ENCODE results near the gene GPR18. TPM values are rescaled to one million over a fixed set of nuclear protein-coding genes. Genes with fewer than 3 reads are reported as not detected.

GPR18 gene
- total and polyA plus RNA-seq, 2 of the 4 experiments (the other 2 are of a cell fraction) = not detected

GRCh38 chr13:99211421-99212035 is 46.7 kb downstream of the GPR18 start:
- no peak for DNase-seq
- ChIA-PET POLR2A (ENCODE audit: unreplicated experiment) (no interaction called here), CTCF (no interaction called here)
- no peak overlapping the region for H3K4me3 ChIP-seq (ENCODE audit: insufficient read depth, low read depth, low read length)
- no peak overlapping the region for H3K4ac ChIP-seq (ENCODE audit: low read depth, low read length)
- H3K27me3 ChIP-seq (ENCODE audit: control insufficient read depth, insufficient read depth, low read length) = no peaks in the 10 kb centered on the region
- H4K5ac ChIP-seq (ENCODE audit: low read depth, low read length) = no peak overlapping the region
- in situ Hi-C loops (cut with MboI; ENCODE audit: low sequenced_read_pairs) (no loop called here), intact Hi-C loops (cut with micrococcal nuclease) (no loop called here), dilution Hi-C loops (cut with HindIII; ENCODE audit: low sequenced_read_pairs, unreplicated experiment) (no loop called here)
- peaks cover 33 to 56% of the 10 kb centered on the region in 2 experiments for H3K79me1 ChIP-seq (ENCODE audit: low read depth in 1 of 2, low read length in 2 of 2)
- H2BK20ac ChIP-seq (ENCODE audit: low read depth, low read length) = no peak overlapping the region
- no peaks in the 10 kb centered on the region for H3K9me3 ChIP-seq (ENCODE audit: control insufficient read depth, insufficient read depth, low read length)
- no peak overlapping the region for H3K9ac ChIP-seq (ENCODE audit: low read depth, low read length)
- no peak overlapping the region for H3K23ac ChIP-seq (ENCODE audit: low read depth, low read length)
- TF ChIP-seq MAFK (IDR thresholded peaks at IDR 0.05; ENCODE audit: low read depth, low read length) = no peak
- TF ChIP-seq SMC3 (IDR thresholded peaks at IDR 0.05; ENCODE audit: low read depth, low read length) = no peak
- no peak for TF ChIP-seq RCOR1 (IDR thresholded peaks at IDR 0.05; ENCODE audit: insufficient replicate concordance, low read length)
- TF ChIP-seq NFE2L2 (IDR thresholded peaks at IDR 0.05; ENCODE audit: low read depth, low read length) = no peak
- no peak for TF ChIP-seq RFX5 (IDR thresholded peaks at IDR 0.05; ENCODE audit: low read depth, low read length)
- TF ChIP-seq MAZ (IDR thresholded peaks at IDR 0.05; ENCODE audit: borderline replicate concordance, low read depth, low read length) = no peak
- no peak for TF ChIP-seq CTCF (conservative IDR thresholded peaks at IDR 0.05; ENCODE audit: low read depth, low read length)
- TF ChIP-seq, protein P1, sequence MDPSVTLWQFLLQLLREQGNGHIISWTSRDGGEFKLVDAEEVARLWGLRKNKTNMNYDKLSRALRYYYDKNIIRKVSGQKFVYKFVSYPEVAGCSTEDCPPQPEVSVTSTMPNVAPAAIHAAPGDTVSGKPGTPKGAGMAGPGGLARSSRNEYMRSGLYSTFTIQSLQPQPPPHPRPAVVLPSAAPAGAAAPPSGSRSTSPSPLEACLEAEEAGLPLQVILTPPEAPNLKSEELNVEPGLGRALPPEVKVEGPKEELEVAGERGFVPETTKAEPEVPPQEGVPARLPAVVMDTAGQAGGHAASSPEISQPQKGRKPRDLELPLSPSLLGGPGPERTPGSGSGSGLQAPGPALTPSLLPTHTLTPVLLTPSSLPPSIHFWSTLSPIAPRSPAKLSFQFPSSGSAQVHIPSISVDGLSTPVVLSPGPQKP (IDR thresholded peaks at IDR 0.05; ENCODE audit: borderline replicate concordance, low read depth, low read length) = no peak
- no peak for TF ChIP-seq FOS (IDR thresholded peaks at IDR 0.05; ENCODE audit: low read depth, low read length)
- no peak for TF ChIP-seq POLR2A (IDR thresholded peaks at IDR 0.05; ENCODE audit: low read depth, low read length)
- no peaks in the 10 kb centered on the region for H3K36me3 ChIP-seq (ENCODE audit: control insufficient read depth, insufficient read depth, low read length)
- no peak overlapping the region for H2AK5ac ChIP-seq (ENCODE audit: low read depth, low read length)
- H2AFZ ChIP-seq (replicated peaks; ENCODE audit: low read length, poor library complexity) = no peak overlapping the region
- no peak overlapping the region for H2AK9ac ChIP-seq (replicated peaks; ENCODE audit: low read depth, low read length, poor library complexity)
- peaks cover 47% of the 10 kb centered on the region for H4K20me1 ChIP-seq (ENCODE audit: insufficient read depth, low read length)
- ATAC-seq (ENCODE audit: low read depth) = no peak
- no peak overlapping the region for H2BK15ac ChIP-seq (ENCODE audit: low read depth, low read length)
- no peak overlapping the region for H3K27ac ChIP-seq (ENCODE audit: insufficient read depth, low read length)
- peaks cover 10% of the 10 kb centered on the region for H3K9me1 ChIP-seq (ENCODE audit: insufficient read depth, low read length)
- H3K4me2 ChIP-seq (ENCODE audit: low read depth, low read length) = no peak overlapping the region
- H4K8ac ChIP-seq (ENCODE audit: low read depth in 2 of 2, low read length in 2 of 2) = no peak overlapping the region
- no peak overlapping the region for H3K18ac ChIP-seq (ENCODE audit: low read depth, low read length)
- H2BK5ac ChIP-seq (ENCODE audit: low read depth, low read length, poor library complexity, severe bottlenecking) = no peak overlapping the region
- H3K4me1 ChIP-seq (ENCODE audit: control insufficient read depth, insufficient read depth, low read length) = peaks cover 2% of the 10 kb centered on the region; the same call in 1 of the 2 replicates
- BruUV-seq (replicated peaks) = no TSS peak
- H3K56ac ChIP-seq (ENCODE audit: extremely low read depth, insufficient read depth, low read length) = no peak overlapping the region
- no peak overlapping the region for H3K14ac ChIP-seq (replicated peaks; ENCODE audit: low read depth, low read length)
- WGBS, 2 experiments (ENCODE audit: extremely low coverage in 2 of 2, insufficient read length in 1 of 2) = 100% methylated on average over 1 of the region's 5 CpGs; no CpG with 5 or more reads in 1 of the 2 experiments
- H4K91ac ChIP-seq (ENCODE audit: insufficient read depth, low read depth, low read length) = no peak overlapping the region
- no peak overlapping the region for H2BK120ac ChIP-seq (ENCODE audit: low read depth, low read length)

All from IMR-90 (cell line).